Fibroblast of skin of scalp (primary cell): ENCODE results near the gene CCDC33.

Source experiments
- DNase-seq: peaks from one replicate; pipeline ENCODE4 v3.0.0-alpha.2; 2013

The CCDC33 gene

DNA sequence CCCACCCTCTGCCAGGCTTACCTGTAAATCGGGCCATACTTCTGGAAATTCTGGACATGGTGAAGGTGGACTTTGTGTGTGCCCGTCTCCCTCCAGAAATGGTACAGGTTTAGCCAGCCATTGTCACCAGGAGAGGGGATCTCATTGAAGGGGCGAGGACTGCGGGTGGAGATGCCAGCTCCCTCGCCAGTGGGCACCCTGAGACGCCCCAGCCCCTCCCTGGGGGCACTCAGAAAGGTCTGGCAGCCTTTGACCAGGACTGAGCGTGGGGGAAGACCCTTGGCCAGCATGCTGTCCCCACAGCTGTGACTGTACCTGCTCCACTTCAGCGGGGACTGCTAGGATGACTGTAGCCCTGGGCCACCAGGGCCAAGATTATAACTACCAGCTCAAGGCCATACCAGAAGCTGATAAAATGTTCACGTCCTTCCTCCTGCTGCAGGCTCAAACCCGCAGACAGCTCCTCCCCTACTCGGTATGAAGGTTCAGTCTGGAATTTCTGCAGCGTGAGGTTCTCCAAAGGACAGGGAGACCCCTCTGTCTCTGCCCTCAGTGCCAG is 131.2 kb downstream of the CCDC33 start, which contains the start of gene CYP11A1:
TSS of gene CYP11A1 (minus strand) at position 351 of the 559 bp plus-strand sequence. CDS start at position 290, 61 bp downstream.
- DNase-seq, result no peak

DNA sequence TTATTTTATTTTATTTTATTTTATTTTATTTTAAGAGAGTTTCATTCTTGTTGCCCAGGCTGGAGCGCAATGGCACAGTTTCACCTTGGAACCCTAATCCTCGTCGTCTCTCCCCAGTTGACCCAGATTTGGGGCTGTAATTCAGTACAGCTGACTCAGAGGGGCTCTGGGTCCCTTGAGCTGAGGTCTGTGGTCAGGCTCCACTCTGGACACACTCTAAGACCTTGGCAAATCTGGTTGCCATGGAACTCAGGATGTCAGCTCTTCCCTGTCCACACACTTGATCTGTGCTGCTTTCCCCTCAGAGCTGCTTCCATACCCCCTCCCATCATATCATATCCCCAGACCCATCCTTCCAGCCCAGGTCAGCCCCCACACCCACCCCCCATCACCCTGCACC is 132.0 kb downstream of the CCDC33 start:
- DNase-seq, result no peak

DNA sequence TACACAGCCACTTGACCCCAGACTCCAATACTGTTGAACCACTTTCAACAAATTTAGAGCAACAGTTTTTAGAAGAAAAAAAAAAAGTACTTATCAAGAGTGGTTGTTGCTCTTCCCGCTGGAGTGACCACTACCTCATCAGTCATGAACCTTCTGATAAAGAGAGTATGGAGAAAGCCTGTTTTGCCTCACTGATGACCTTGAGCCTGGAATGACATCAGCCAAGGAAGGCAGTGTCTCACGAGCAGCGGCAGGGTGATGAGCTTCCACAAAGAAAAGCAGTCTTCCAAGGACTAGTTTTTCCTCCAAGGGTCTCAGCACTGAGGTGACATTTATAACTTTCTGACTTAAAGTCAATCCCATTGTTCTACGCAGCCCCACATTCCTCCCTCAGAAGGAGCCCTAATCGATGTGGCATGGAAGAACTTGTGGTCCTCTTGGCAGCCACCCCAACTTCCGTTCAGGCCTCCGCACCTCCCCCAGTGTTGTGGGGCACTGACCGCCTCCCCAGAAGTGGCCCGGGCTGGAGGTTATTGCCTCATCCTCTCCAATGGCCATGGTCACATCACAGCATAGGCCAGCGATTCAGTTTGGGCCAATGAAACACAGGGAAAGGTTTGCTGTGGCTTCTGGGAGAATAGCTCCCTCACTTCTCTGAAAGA is 133.1 kb downstream of the CCDC33 start:
- DNase-seq, result no peak

DNA sequence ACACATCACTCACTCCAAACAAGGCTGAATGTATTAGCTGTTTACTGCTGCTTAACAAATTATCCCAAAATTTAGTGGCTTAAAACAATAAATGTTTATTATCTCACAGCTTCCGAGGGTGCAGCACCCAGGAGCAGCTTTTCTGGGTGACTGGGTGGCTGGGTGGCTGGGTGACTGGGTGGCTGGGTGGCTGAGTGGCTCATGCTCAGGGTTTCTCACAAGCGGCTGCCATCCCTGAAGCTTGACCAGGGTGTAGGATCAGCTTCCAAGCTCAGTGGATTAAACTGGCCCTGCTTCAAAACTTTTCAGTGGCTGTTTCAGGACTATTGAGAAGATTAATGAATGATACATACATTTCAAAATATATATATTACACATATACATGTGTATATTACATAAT is 133.6 kb downstream of the CCDC33 start:
- no peak for DNase-seq

DNA sequence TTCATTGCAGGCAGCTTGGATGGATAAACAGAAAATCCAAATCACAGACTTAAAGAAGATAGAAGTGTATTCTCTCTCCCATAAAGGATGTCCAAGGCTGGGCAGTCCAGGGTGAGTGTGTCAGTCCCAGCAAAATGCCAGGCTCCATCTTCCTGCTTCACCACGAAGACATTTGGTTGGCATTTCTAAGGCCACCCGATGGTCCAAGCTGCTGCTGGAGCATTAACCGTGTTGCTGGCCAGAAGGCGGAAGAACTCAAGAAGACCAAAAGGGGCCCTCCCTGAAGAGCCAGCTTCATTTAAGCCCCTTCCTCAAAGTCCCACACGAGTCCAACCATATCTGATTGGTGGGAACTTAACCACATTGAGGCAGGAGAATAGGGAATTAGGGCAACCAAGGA is 134.3 kb downstream of the CCDC33 start:
- DNase-seq, result no peak

DNA sequence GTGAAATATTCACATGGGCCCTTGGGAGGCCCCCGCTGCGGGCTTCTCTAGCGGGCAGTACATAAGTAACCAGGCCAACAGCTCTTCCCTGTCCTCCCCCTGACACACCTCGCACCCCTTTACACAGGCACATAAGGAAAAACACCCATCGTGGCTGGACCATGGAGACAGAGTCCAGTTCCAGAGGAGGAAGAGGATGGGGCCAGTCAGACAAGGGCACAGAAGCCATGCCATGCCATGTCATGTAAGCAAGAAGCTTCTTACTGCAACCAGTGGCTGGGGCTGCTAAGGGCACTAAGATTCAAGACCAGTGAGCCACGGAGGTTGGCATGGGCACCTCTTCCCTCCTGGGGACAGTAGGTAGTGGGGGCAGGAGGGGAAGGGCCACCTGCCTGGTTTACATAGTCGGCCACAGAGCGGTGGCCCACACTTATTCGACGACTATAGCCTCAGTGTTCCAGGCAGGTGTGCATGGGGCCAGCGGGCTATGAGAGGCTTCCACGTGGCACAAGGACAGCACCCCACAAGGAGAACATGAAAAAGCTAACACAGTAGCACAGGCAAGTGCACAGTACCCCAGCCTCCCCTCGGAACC is 137.0 kb downstream of the CCDC33 start:
- DNase-seq, result no peak

DNA sequence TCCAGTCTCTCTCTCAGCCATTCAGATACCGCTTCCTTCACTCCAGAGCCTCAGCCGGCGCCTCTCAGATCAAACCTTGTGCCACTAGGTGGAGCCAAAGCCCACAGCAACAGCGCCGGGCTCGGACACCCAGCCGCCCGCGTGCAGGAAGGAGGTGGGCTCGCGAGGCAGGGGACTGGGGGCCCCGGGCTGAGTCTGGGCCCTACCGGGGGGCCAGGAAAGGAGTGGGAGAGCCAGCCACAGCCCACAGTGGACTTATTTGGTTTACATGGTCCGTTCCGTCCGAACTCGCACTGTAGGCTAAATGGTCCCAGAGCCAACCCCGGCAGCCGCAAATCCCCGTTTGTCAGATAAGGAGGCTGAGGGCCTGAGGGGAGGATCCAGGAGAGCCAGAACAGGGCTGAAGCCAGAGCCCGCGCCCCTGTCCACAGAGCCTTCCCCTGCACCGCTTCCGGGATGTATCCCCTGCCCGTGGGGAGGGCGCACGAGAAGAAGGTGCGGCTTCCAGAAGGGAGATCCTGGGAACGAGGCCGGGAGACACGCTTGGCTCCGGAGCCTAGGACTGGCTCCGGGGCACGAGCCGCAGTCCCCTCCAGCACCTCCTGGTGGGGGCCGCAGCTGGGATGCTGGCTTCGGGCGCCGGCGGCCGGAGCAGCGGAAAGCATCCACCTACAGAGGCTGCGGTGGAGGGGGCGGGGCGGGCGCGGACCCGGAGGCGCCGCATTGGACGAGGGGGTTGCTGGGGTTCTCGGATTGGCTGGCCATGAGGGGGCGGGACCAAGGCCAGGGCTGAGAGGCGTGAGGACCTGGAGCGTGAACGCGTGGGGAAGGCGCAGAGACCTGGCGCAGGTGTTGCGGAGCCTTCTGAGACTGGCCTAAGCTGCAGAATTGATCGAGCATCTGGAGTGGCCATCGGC is 137.9 kb downstream of the CCDC33 start:
- peak; percentile 83 for DNase-seq

DNA sequence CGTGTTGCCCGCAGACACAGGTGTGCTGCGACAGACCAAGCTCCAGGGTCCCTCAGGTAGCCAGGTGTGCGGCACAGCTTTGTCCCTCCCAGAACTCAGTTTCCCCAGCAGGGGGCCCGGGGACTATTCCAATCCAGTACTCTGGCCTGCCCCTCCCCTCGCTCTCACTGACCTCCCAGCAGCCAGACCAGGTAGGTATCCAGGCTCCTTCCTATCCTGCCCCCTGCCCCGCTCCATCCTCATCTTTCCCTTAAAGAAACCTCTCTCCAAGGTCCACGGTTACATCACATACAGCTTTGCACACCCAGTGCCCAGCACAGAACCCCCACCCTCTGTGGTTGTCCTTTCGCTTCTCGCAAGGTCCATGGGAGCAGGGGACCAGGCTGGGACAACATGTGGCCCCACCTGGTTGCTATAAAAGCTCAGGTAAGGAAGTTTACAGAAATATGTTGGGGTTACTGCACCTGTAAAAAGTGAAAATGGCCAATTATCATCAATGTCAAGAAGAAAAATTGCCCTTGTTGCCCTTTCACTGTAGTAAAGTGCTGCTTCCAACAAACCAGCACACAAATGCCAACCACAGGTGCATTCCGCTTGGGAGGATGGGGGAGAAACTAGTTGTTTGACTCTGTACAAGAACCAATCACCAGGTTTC is 138.6 kb downstream of the CCDC33 start:
- DNase-seq, result no peak

DNA sequence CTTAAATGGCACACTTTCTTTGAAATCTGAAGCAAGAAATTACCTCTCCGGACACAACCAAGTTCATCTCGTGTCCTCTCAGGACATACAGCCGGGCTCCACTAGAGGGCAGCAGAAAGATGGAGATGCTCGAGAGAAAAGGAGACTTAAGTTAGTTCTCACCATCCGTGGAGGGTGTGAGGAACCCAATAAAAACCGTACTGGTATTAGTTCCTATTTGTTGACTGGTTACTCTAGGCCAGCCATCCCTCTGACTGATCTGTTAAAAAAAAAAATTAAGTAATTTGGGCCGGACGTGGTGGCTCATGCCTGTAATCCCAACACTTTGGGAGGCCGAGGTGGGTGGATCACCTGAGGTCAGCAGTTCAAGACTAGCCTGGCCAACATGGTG is 139.2 kb downstream of the CCDC33 start:
- peak; percentile 80 for DNase-seq

DNA sequence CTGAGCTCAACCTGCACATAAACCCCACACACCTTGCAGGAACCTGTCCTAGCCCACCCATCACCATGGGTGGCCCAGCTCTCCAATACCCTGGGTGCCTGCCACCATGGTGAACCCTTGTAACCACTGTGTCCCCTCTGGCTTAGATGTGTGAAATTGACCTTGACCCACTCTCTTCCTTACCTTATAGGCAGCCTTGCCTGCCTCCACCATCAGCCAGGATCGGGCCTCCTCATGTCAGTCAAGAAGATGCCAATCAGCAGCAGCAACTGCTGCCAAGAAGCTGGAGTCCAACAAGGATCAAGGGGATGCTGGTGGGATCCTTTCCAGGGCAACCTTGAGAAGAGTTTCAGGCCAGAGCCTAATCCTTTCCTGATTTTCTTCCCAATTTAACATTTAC is 140.1 kb downstream of the CCDC33 start:
- no peak for DNase-seq

DNA sequence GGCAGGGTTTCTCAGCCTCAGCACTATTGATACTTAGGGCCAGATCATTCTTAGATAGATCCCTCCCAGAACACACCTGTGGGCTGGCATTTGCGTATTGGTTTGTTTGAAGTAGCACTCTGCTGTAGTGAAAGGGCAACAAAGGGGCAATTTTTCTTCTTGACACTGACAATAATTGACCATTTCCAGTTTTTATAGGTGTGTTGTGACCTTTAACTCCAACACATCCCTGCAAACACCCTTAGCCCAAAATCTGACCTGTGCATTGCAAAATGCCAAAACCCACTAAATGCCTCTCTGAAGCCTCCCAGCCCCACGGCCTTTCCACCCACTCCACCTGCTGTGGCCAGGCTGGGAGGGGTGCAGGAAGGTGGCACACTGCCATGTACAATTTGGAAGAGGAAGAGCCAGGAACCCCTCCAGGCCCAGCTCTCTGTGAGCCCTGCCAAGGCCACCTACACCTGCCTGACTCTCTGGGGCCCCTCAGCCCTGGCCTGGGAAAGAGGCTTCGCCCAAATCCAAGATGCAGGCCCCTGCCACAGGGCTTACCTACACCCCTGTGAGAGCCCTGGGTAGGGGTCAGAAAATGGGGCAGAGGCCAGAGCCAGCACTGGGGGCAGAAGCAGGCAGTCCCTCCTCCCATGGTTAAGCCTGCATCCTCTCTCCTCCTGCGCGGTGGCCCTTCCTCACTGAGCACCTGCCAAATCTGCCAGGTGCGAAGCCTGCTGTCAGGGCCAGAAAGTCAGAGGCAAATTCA is 140.9 kb downstream of the CCDC33 start:
- DNase-seq, result no peak

DNA sequence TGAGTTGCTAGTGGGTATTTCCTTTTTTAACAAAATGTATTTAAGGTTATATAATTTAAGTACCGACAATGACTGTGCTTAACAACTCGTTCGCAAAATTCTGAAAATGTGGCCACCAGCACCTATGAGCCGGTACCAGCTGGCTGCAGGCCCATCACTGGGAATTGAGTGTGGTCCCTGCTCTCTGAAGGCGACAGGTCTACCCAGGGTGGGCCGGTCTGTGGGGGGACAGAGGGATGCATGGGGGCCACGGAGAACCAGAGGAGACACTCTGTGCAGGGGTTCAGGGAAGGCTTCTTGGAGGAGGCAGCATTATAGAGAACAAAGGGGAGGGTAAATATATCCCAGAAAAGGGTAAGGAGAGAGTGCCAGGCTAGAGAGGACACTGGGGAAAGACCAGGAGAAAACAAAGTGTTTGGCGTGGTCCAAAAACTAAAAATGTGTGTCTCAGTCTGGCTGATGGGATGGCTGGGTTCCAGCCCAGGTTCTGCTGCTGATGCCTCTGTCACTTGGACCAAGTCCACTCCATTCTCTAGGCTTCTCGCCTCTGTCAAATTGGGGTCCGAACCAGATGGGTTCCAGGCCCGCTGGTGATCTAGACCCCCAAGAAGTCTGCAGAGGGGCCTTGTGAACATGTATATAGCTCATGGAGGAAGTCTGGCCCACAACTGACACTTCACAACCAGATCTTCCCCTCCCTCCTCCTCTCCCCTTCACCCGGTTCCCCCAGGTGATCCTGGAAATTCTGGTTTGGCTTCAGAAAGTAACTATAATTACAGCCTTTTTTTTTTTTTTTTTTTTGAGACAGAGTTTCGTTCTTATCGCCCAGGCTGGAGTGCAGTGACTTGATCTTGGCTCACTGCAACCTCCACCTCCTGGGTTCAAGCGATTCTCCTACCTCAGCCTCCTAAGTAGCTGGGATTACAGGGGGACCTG is 142.0 kb downstream of the CCDC33 start:
- no peak for DNase-seq

DNA sequence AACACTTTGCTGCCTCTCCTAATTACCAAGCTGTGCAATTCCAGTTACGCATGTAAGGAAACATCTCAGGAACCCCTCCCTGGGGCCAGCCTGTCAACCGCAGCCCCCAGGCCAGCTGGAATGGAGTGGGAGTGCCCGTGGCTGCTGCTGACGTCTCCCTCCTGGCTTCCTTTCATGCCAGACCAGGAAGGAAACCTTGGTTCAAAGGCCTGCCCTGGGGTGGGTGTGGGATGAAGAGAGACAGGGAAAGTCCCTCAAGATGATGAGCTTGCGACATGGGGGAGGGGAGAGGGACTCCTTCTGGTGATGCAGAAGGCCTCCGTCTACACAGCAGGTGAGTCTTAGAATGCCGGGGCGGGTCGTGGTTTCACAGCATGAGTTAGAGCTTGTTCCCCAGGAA is 142.7 kb downstream of the CCDC33 start:
- DNase-seq, result peak; percentile 73

DNA sequence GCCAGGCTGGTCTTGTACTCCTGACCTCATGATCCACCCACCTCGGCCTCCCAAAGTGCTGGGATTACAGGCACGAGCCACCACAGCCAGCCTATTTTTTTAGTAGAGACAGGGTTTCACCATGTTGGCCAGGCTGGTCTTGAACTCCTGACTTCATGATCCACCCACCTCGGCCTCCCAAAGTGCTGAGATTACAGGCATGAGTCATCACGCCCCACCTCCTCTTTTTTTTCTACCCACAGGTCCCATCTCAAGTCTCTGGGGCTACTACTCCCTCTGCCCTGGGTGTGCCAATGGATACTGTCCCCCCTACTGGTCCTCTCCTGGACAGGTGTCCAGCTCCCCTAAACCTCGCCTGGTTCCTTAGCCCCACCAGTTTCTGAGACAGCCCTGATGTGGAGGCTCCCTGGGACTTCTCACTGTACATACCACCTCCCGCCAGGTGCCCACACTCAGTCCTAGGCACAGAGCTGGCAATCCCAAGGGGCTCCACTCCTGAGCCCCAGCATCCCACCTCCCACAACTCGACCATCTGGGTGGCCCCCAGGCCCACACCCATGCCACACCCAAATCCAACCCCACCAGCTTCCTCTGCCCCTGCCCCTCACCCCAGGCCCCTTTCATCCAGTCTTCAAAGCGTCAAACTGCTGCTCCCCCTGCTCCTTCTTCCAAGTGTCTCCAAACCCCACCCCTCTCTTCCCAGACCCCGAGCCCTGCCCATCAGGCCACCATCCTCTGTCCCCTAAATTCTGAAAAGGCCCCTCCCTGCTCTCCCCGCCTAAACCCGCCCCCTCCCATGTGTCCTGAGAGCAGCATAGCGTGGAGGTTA is 144.4 kb downstream of the CCDC33 start:
- no peak for DNase-seq

DNA sequence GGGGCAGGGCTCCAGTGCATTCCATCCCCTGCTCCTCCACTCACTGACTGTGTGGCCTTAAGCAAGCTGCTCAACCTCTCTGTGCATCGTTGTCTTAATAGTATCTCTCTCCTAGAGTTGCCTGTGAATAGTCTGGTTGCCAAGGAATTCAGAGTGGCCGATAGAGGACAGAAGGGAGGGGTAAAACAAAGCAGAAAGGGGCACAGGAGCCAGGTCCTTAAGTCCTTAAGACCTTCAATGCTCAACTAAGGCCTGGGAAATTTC is 145.0 kb downstream of the CCDC33 start:
- DNase-seq, result no peak

DNA sequence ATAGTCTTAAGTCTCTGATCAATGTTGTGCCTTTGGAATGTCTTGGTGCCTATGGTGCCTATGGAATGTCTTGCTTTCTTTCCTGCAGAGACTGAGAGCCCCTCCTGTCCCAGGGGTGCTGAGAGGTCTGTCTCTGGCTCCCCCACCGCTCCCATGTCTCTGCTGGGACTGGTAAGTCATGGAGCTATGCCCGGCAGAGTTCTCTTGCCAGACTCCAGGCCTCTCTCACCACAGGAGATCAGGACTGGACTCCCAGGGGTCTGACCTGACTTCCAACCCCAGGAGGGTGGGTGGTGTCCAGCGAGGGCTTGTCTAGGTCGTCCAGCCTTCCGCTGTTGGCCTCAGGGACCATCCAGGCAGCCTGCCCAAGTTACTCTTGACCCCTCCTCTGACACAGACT is 145.4 kb downstream of the CCDC33 start:
- DNase-seq, result no peak

DNA sequence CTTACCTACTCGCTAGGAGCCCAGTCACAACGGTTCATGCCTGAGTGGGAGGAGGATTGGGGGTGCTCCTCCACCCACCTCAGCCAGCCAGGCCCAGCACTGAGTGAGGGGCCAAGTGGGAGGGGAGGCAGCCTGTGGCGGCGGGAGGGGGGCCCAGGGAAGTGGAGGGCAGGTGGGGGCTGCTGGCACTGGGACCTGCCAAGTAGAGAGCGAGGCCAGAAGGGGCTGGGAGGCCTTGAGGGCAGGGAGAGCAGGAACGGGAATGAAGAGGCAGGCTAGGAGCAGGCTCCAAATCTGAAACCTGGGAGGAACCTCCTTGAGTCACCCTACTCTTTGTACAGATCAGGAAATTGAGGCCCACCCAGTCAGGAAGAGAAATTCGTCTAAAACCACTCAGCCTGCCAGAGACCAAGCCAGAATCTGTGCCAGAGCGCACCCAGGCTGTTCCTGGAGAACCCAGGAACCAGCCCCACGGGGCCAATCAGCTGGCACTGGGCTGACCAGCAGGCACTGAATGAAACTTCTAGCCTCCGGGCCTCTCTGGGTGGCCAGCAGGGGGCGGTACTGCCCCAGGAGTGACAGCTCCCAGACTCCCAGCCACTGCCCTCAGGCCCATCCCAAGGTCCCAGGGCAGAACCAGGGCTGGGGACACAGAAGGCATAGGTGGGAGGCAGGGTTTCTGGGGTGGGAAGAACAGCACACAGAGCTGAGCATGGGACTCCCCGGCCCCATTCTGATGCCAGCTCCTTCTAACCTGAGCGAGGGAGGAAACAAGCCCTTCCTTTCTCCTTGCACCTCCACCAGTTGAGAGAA is 146.1 kb downstream of the CCDC33 start:
- peak; percentile 77 for DNase-seq

DNA sequence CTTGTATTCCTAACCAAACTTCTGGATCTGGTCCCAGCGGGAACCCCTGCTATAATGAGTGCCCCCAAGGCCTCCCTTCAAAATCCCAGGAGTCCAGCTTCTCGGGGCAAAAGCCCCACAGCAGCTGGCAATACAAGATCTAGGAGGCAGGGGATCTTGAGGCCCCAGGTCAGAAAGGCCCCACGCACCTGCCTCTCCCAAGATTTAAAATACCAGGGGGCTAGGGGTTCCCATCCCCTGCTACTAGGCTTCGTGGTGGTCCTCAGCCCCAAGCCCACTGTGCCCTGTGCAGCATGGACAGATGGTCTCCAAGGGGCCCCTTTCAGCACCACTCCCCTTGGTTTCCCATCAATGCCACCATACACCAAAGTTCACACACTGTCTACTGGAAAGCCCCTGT is 147.2 kb downstream of the CCDC33 start:
- DNase-seq, result no peak
